Ishikawa (cell line): ENCODE measurements around the gene DCAF8.
A peak's percentile ranks its signal among the peaks of the same experiment; 100 is the strongest.

Source experiments
- CEBPB ChIP-seq: IDR thresholded peaks from 2 replicates; pipeline ENCODE4 v1.6.1; 2012
- EP300 ChIP-seq: IDR thresholded peaks from 2 replicates; pipeline ENCODE4 v1.6.1; 2012; ENCODE audit warnings: borderline replicate concordance
- FOXM1 ChIP-seq: IDR thresholded peaks from 2 replicates; pipeline ENCODE4 v1.6.1; 2012; ENCODE audit warnings: low read depth, borderline replicate concordance
- NFIC ChIP-seq: IDR thresholded peaks from 2 replicates; pipeline ENCODE4 v1.6.1; 2012
- RAD21 ChIP-seq: IDR thresholded peaks from 2 replicates; pipeline ENCODE4 v1.6.1; 2012; ENCODE audit warnings: low read depth
- YY1 ChIP-seq: IDR thresholded peaks from 2 replicates; pipeline ENCODE4 v1.6.1; 2012; ENCODE audit warnings: low read depth

DNA sequence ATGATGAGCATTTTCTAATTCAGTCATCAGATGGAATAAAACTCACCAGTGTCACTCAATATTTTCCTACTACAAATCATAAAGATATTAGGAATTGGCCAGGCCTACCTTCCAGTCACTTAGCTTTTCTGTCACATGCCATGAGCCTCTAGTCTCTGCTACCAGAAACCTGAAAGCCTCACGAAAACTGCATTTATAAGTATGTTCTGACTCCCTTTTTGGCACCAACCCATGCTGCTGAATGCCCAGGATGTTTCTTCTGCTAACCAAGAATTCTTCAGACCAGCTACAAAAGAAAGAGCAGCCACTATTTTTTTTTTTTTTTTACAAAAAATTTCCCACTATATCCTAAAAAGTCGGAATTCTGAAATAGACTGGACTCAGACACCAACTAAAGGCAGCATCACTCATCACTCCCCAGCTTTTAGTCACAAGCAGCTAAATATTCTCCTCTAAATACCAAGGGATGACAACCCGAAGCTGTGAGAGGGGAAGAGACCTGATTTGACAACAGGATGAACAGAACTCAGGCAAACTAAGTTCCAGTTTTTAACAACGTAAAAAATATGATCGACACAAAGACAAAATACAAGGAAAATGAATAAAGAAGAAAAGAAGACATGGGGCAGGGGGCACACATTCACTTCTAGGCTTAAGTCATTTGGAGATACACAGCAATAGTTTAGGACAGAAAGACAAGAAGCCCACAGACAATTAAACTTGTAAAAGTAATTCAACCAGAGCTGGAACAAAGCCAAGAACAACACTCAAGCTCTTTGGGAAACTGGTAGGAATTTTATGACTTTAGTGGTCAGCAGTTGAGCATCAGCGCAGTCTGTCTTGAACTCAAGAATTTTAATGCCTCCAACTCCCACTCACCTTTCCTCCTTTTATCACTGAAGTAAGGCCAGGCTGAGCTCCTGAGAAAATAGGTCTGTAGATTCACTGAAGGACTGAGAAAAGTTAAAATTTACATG lies 1.7 kb downstream of the DCAF8 start:
- TF ChIP-seq RAD21: no peak
- peak; percentile 75 for TF ChIP-seq NFIC
- no peak for TF ChIP-seq FOXM1
- no peak for TF ChIP-seq YY1
- TF ChIP-seq CEBPB: no peak
- TF ChIP-seq EP300: no peak
